MM.1S (cell line): ENCODE results near the gene PTPRJ.

Source experiments
- DNase-seq: peaks from one replicate; pipeline ENCODE4 v3.0.0-alpha.2; 2015
- H2AFZ ChIP-seq: fragments of 300-600 bp; sonication (generic); 2 replicates; pipeline ENCODE4 v1.6.0; 2016; ENCODE audit warnings: antibody characterized with exemption, low read length
- H3F3A ChIP-seq: fragments of 300-600 bp; sonication (generic); 2 replicates; pipeline ENCODE4 v1.6.1; 2016; ENCODE audit warnings: mild to moderate bottlenecking, antibody characterized with exemption, low read length, moderate library complexity, mixed read lengths; ENCODE audit not compliant: insufficient read depth
- H3K27ac ChIP-seq: fragments of 300-600 bp; sonication (generic); 2 replicates; pipeline ENCODE4 v1.5.1; 2016; ENCODE audit warnings: mild to moderate bottlenecking, low read length
- H3K27me3 ChIP-seq: fragments of 300-600 bp; sonication (generic); replicated peaks from 2 replicates; pipeline ENCODE4 v1.6.0; 2016; ENCODE audit warnings: low read length; ENCODE audit not compliant: insufficient read depth
- H3K36me3 ChIP-seq: fragments of 300-600 bp; sonication (generic); replicated peaks from 2 replicates; pipeline ENCODE4 v1.6.1; 2016; ENCODE audit warnings: mild to moderate bottlenecking, low read length, mixed read lengths; ENCODE audit not compliant: insufficient read depth
- H3K4me1 ChIP-seq: fragments of 300-600 bp; sonication (generic); 2 replicates; pipeline ENCODE4 v1.6.1; 2016; ENCODE audit warnings: low read length, mixed read lengths
- H3K4me2 ChIP-seq: fragments of 300-600 bp; sonication (generic); 2 replicates; pipeline ENCODE4 v1.6.0; 2016; ENCODE audit warnings: low read depth, low read length
- H3K4me3 ChIP-seq: fragments of 300-600 bp; sonication (generic); 2 replicates; pipeline ENCODE4 v1.5.1; 2016; ENCODE audit warnings: low read length, mixed read lengths
- H3K79me2 ChIP-seq: fragments of 300-600 bp; sonication (generic); 2 replicates; pipeline ENCODE4 v1.6.1; 2016; ENCODE audit warnings: mixed run types, low read length, mixed read lengths
- H3K9ac ChIP-seq: fragments of 300-600 bp; sonication (generic); 2 replicates; pipeline ENCODE4 v1.6.1; 2016; ENCODE audit warnings: low read length, mixed read lengths
- H3K9me2 ChIP-seq: fragments of 300-600 bp; sonication (generic); replicated peaks from 2 replicates; pipeline ENCODE4 v1.6.1; 2016; ENCODE audit warnings: mild to moderate bottlenecking, low read length, mixed read lengths; ENCODE audit not compliant: insufficient read depth
- H3K9me3 ChIP-seq: fragments of 300-600 bp; sonication (generic); replicated peaks from 2 replicates; pipeline ENCODE4 v1.6.1; 2016; ENCODE audit warnings: mild to moderate bottlenecking, low read length, mixed read lengths; ENCODE audit not compliant: insufficient read depth
- H4K20me1 ChIP-seq: fragments of 300-600 bp; sonication (generic); 2 replicates; pipeline ENCODE4 v1.6.1; 2016; ENCODE audit warnings: mild to moderate bottlenecking, low read length, moderate library complexity, mixed read lengths; ENCODE audit not compliant: insufficient read depth
- CTCF ChIP-seq: fragments of 300-600 bp; sonication (generic); IDR thresholded peaks from 2 replicates; pipeline ENCODE4 v1.5.1; 2016; ENCODE audit warnings: antibody characterized with exemption, low read length, mixed read lengths
- EZH2 ChIP-seq: fragments of 300-600 bp; sonication (generic); optimal IDR thresholded peaks from 2 replicates; pipeline ENCODE3; 2017; ENCODE audit warnings: low read depth, mild to moderate bottlenecking, antibody characterized with exemption, low read length, mixed read lengths
- EZH2phosphoT487 ChIP-seq: fragments of 300-600 bp; sonication (generic); IDR thresholded peaks from 2 replicates; pipeline ENCODE4 v1.6.1; 2018; ENCODE audit warnings: antibody characterized with exemption, low read length

PTPRJ gene

GRCh38 chr11:47971501-47971900 is 8.9 kb upstream of the PTPRJ start:
- Histone ChIP-seq H3K4me1 (no peaks in the 10 kb centered on the region), H3K79me2 (no peaks in the 10 kb centered on the region), H3K9me2 (no peaks in the 10 kb centered on the region), H3K27ac (no peak overlapping the region), H3K4me3 (no peak overlapping the region), H3K36me3 (no peaks in the 10 kb centered on the region), H3K27me3 (no peaks in the 10 kb centered on the region), H3K9me3 (no peaks in the 10 kb centered on the region), H4K20me1 (no peaks in the 10 kb centered on the region), H2AFZ (no peak overlapping the region), H3K4me2 (no peak overlapping the region), H3F3A (no peaks in the 10 kb centered on the region), H3K9ac (no peak overlapping the region)
- TF ChIP-seq CTCF (no peak), EZH2phosphoT487 (no peak), EZH2 (no peak)
- DNase-seq, result no peak

GRCh38 chr11:47973173-47973572 is 7.2 kb upstream of the PTPRJ start:
- Histone ChIP-seq H3K4me3 (no peak overlapping the region), H2AFZ (no peak overlapping the region), H3K79me2 (no peaks in the 10 kb centered on the region), H3K9me3 (no peaks in the 10 kb centered on the region), H3K4me1 (no peaks in the 10 kb centered on the region), H4K20me1 (no peaks in the 10 kb centered on the region), H3K27ac (no peak overlapping the region), H3F3A (no peaks in the 10 kb centered on the region), H3K9me2 (no peaks in the 10 kb centered on the region), H3K4me2 (no peak overlapping the region), H3K9ac (no peak overlapping the region), H3K27me3 (no peaks in the 10 kb centered on the region), H3K36me3 (no peaks in the 10 kb centered on the region)
- TF ChIP-seq EZH2phosphoT487 (no peak), EZH2 (no peak), CTCF (no peak)
- DNase-seq, result no peak

- Histone ChIP-seq H3K4me2 (no peak overlapping the region), H3K36me3 (no peaks in the 10 kb centered on the region), H4K20me1 (no peaks in the 10 kb centered on the region), H3K9ac (no peak overlapping the region), H3K27me3 (peaks cover 7% of the 10 kb centered on the region; the same call in 1 of the 2 replicates), H3K4me1 (peaks cover 3% of the 10 kb centered on the region; the same call in 1 of the 2 replicates), H3K9me2 (no peaks in the 10 kb centered on the region), H3K4me3 (no peak overlapping the region), H3K79me2 (no peaks in the 10 kb centered on the region), H2AFZ (no peak overlapping the region), H3K9me3 (no peaks in the 10 kb centered on the region), H3F3A (no peaks in the 10 kb centered on the region), H3K27ac (no peak overlapping the region)
- TF ChIP-seq EZH2 (no peak), EZH2phosphoT487 (no peak), CTCF (no peak)
- DNase-seq, result no peak
Measured at GRCh38 chr11:47976931-47977330, 3.4 kb upstream of the PTPRJ start.
